Astrocyte of the cerebellum (primary cell): ENCODE measurements around the gene CFAP57.

Experiments
- DNase-seq: peaks from one replicate; pipeline ENCODE4 v3.0.0-alpha.2; 2011; ENCODE audit warnings: low read depth
- H3K4me3 ChIP-seq: 2 replicates; pipeline ENCODE4 v1.5.1; 2011; ENCODE audit warnings: mild to moderate bottlenecking, low read depth, low read length, moderate library complexity
- CTCF ChIP-seq: IDR thresholded peaks from 2 replicates; pipeline ENCODE4 v1.5.1; 2012; ENCODE audit warnings: low read length, low read depth, moderate library complexity, mild to moderate bottlenecking; ENCODE audit errors: missing control alignments
- in situ Hi-C: cut with HindIII; loops from 2 replicates; pipeline ENCODE4 v1.10.0; 2017; ENCODE audit warnings: low sequenced_read_pairs

CFAP57 gene

GRCh38 chr1:43298055-43298454 is 125.9 kb downstream of the CFAP57 start:
- no peak for DNase-seq
- H3K4me3 ChIP-seq: no peak overlapping the region
- in situ Hi-C loops: no loop called here
- TF ChIP-seq CTCF: no peak

- TF ChIP-seq CTCF: no peak
- no peak for DNase-seq
- in situ Hi-C loops: no loop called here
Measured at GRCh38 chr1:43299101-43299500, 127.0 kb downstream of the CFAP57 start.

GRCh38 chr1:43300378-43301094 is 128.4 kb downstream of the CFAP57 start, which contains the start of gene TIE1:
Gene TIE1, plus strand, starts transcription at chr1:43300982. Its CDS starts 90 bp downstream, at chr1:43301072.
- DNase-seq: no peak
- H3K4me3 ChIP-seq: no peak within 1 kb of the TSS
- in situ Hi-C loops: no loop called here
- no peak for TF ChIP-seq CTCF

More at GRCh38 chr1:43299101-43299500, 127.0 kb downstream of the CFAP57 start:
- no peak overlapping the region for H3K4me3 ChIP-seq

GRCh38 chr1:43302201-43302600 is 130.1 kb downstream of the CFAP57 start:
- no peak for TF ChIP-seq CTCF
- no peak overlapping the region for H3K4me3 ChIP-seq
- in situ Hi-C loops: no loop called here
- DNase-seq: no peak

GRCh38 chr1:43302721-43303470 is 130.8 kb downstream of the CFAP57 start:
- TF ChIP-seq CTCF: no peak
- DNase-seq: no peak
- H3K4me3 ChIP-seq: no peak overlapping the region
- in situ Hi-C loops: no loop called here

- TF ChIP-seq CTCF: no peak
- no peak for DNase-seq
- in situ Hi-C loops: no loop called here
- no peak overlapping the region for H3K4me3 ChIP-seq
Measured at GRCh38 chr1:43303471-43304313, 131.6 kb downstream of the CFAP57 start.
